Measurements from ENCODE around the gene NHLRC2. TPM values are rescaled to one million over a fixed set of nuclear protein-coding genes. Genes with fewer than 3 reads are reported as not detected.

NHLRC2 gene
- total RNA-seq, 1 experiment from 2014 or later, result 39.8 TPM

- Mint-ChIP-seq H3K27ac (ENCODE audit: low read depth, unreplicated experiment) (peak overlapping the region; percentile 98), H3K9me3 (ENCODE audit: unreplicated experiment) (no peaks in the 10 kb centered on the region), H3K36me3 (ENCODE audit: insufficient read depth, unreplicated experiment) (peaks cover 13% of the 10 kb centered on the region), H3K4me3 (ENCODE audit: unreplicated experiment) (peak overlapping the region; percentile 98), H3K27me3 (ENCODE audit: insufficient read depth, unreplicated experiment) (no peaks in the 10 kb centered on the region), H3K4me1 (ENCODE audit: insufficient read depth, unreplicated experiment) (peaks cover 11% of the 10 kb centered on the region)
- ChIA-PET POLR2A (interaction anchor here (0.7 to 1.3 kb wide), 4 partner anchors 13 to 213 kb away, joined by 3 to 8 read pairs (median 5); no protein-coding TSS in a partner anchor), CTCF (interaction anchor here (0.6 to 0.8 kb wide), 2 partner anchors 19 to 90 kb away, joined by 3 read pairs; no protein-coding TSS in a partner anchor)
- DNase-seq (ENCODE audit: unreplicated experiment), result peak; percentile 41
- intact Hi-C loops (cut with micrococcal nuclease), result loop anchor here (5.0 kb wide), 1 partner anchor 148 kb away; no protein-coding TSS in a partner anchor
- BruUV-seq (replicated peaks), result TSS peak; percentile 31
- TF ChIP-seq, protein P1, sequence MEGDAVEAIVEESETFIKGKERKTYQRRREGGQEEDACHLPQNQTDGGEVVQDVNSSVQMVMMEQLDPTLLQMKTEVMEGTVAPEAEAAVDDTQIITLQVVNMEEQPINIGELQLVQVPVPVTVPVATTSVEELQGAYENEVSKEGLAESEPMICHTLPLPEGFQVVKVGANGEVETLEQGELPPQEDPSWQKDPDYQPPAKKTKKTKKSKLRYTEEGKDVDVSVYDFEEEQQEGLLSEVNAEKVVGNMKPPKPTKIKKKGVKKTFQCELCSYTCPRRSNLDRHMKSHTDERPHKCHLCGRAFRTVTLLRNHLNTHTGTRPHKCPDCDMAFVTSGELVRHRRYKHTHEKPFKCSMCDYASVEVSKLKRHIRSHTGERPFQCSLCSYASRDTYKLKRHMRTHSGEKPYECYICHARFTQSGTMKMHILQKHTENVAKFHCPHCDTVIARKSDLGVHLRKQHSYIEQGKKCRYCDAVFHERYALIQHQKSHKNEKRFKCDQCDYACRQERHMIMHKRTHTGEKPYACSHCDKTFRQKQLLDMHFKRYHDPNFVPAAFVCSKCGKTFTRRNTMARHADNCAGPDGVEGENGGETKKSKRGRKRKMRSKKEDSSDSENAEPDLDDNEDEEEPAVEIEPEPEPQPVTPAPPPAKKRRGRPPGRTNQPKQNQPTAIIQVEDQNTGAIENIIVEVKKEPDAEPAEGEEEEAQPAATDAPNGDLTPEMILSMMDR (IDR thresholded peaks at IDR 0.05; ENCODE audit: unreplicated experiment), result no peak
Measured at GRCh38 chr10:113854761-113855588, 514 bp downstream of the NHLRC2 start.

- DNase-seq (ENCODE audit: unreplicated experiment), result peak; percentile 17
- ChIA-PET CTCF (no interaction called here), POLR2A (interaction anchor here (0.7 to 1.6 kb wide), 4 partner anchors 21 to 292 kb away, joined by 3 to 6 read pairs (median 4); partner anchors contain the start of gene CASP7)
- Mint-ChIP-seq H3K27me3 (ENCODE audit: insufficient read depth, unreplicated experiment) (no peaks in the 10 kb centered on the region), H3K4me3 (ENCODE audit: unreplicated experiment) (peak overlapping the region; percentile 98), H3K4me1 (ENCODE audit: insufficient read depth, unreplicated experiment) (peaks cover 11% of the 10 kb centered on the region), H3K36me3 (ENCODE audit: insufficient read depth, unreplicated experiment) (peaks cover 29% of the 10 kb centered on the region), H3K27ac (ENCODE audit: low read depth, unreplicated experiment) (peak overlapping the region; percentile 98), H3K9me3 (ENCODE audit: unreplicated experiment) (peaks cover 7% of the 10 kb centered on the region)
- BruUV-seq (replicated peaks), result no TSS peak
- TF ChIP-seq, protein P1 (IDR thresholded peaks at IDR 0.05; ENCODE audit: unreplicated experiment), result no peak
- intact Hi-C loops (cut with micrococcal nuclease), result loop anchor here (5.0 kb wide), 1 partner anchor 149 kb away; no protein-coding TSS in a partner anchor
Measured at GRCh38 chr10:113856563-113856962, 2.1 kb downstream of the NHLRC2 start.

- intact Hi-C loops (cut with micrococcal nuclease), result loop anchor here (5.0 kb wide), 1 partner anchor 150 kb away; no protein-coding TSS in a partner anchor
- peaks cover 30% of the 10 kb centered on the region for H3K36me3 Mint-ChIP-seq (ENCODE audit: insufficient read depth, unreplicated experiment)
- TF ChIP-seq, protein P1 (IDR thresholded peaks at IDR 0.05; ENCODE audit: unreplicated experiment), result no peak
- ChIA-PET POLR2A (interaction anchor here (0.9 to 2.3 kb wide), 6 partner anchors 10 to 317 kb away, joined by 3 to 10 read pairs (median 6); partner anchors contain the start of genes CASP7 and CCDC186), CTCF (interaction anchor here (0.6 kb wide), 1 partner anchor 56 kb away, joined by 3 read pairs; no protein-coding TSS in a partner anchor)
- no peak overlapping the region for H3K4me3 Mint-ChIP-seq (ENCODE audit: unreplicated experiment)
- peaks cover 11% of the 10 kb centered on the region for H3K4me1 Mint-ChIP-seq (ENCODE audit: insufficient read depth, unreplicated experiment)
- BruUV-seq (replicated peaks), result no TSS peak
- no peaks in the 10 kb centered on the region for H3K27me3 Mint-ChIP-seq (ENCODE audit: insufficient read depth, unreplicated experiment)
- peaks cover 7% of the 10 kb centered on the region for H3K9me3 Mint-ChIP-seq (ENCODE audit: unreplicated experiment)
- no peak for DNase-seq (ENCODE audit: unreplicated experiment)
- peak overlapping the region; percentile 98 for H3K27ac Mint-ChIP-seq (ENCODE audit: low read depth, unreplicated experiment)
Measured at GRCh38 chr10:113857210-113857609, 2.7 kb downstream of the NHLRC2 start.

- BruUV-seq (replicated peaks), result no TSS peak
- ChIA-PET POLR2A (interaction anchor here (0.7 to 2.3 kb wide), 3 partner anchors 9 to 203 kb away, joined by 3 to 10 read pairs (median 6); no protein-coding TSS in a partner anchor), CTCF (interaction anchor here (0.6 to 1.4 kb wide), 2 partner anchors 60 to 215 kb away, joined by 3 to 4 read pairs; no protein-coding TSS in a partner anchor)
- H3K9me3 Mint-ChIP-seq (ENCODE audit: unreplicated experiment), result peaks cover 7% of the 10 kb centered on the region
- intact Hi-C loops (cut with micrococcal nuclease), result loop anchor here (5.0 kb wide), 1 partner anchor 151 kb away; no protein-coding TSS in a partner anchor
- peak overlapping the region; percentile 32 for H3K27ac Mint-ChIP-seq (ENCODE audit: low read depth, unreplicated experiment)
- H3K27me3 Mint-ChIP-seq (ENCODE audit: insufficient read depth, unreplicated experiment), result no peaks in the 10 kb centered on the region
- peaks cover 11% of the 10 kb centered on the region for H3K4me1 Mint-ChIP-seq (ENCODE audit: insufficient read depth, unreplicated experiment)
- TF ChIP-seq, protein P1 (IDR thresholded peaks at IDR 0.05; ENCODE audit: unreplicated experiment), result no peak
- DNase-seq (ENCODE audit: unreplicated experiment), result peak; percentile 34
- peak overlapping the region; percentile 12 for H3K4me3 Mint-ChIP-seq (ENCODE audit: unreplicated experiment)
- peaks cover 42% of the 10 kb centered on the region for H3K36me3 Mint-ChIP-seq (ENCODE audit: insufficient read depth, unreplicated experiment)
Measured at GRCh38 chr10:113858541-113858940, 4.1 kb downstream of the NHLRC2 start.
